HG03045 (cell line): ENCODE data around the gene PARP6.

Experiments
- ATAC-seq: cut with Tn5 transposase; IDR thresholded peaks from one replicate; pipeline ENCODE4 v1.9.1; 2021; ENCODE audit warnings: mild to moderate bottlenecking, moderate library complexity; ENCODE audit not compliant: unreplicated experiment

PARP6 gene

GRCh38 chr15:72231833-72232478 is 40.4 kb downstream of the PARP6 start:
- ATAC-seq, result no peak

- ATAC-seq, result peak; percentile 48
These were observed 41.1 kb downstream of the PARP6 start, which contains the start of gene PKM for GRCh38 chr15:72231066-72231832. PKM (minus strand) TSS chr15:72231190; CDS start chr15:72219097, 12,093 bp downstream.

- ATAC-seq, result no peak
These were observed 41.9 kb downstream of the PARP6 start for GRCh38 chr15:72230197-72231065.

GRCh38 chr15:72229947-72230196 is 42.5 kb downstream of the PARP6 start:
- ATAC-seq, result no peak

GRCh38 chr15:72229076-72229946 is 43.0 kb downstream of the PARP6 start:
- no peak for ATAC-seq

- no peak for ATAC-seq
These were observed 44.6 kb downstream of the PARP6 start for GRCh38 chr15:72227720-72228119.

GRCh38 chr15:72227192-72227586 is 45.2 kb downstream of the PARP6 start:
- ATAC-seq, result no peak

- ATAC-seq, result no peak
These were observed 49.1 kb downstream of the PARP6 start for GRCh38 chr15:72223278-72223677.

- ATAC-seq, result no peak
These were observed 50.0 kb downstream of the PARP6 start for GRCh38 chr15:72222393-72222792.

- no peak for ATAC-seq
These were observed 51.7 kb downstream of the PARP6 start for GRCh38 chr15:72220687-72221086.

GRCh38 chr15:72217216-72217615 is 55.1 kb downstream of the PARP6 start:
- ATAC-seq, result no peak

- no peak for ATAC-seq
These were observed 56.3 kb downstream of the PARP6 start for GRCh38 chr15:72216079-72216478.

- no peak for ATAC-seq
These were observed 64.7 kb downstream of the PARP6 start for GRCh38 chr15:72207558-72208085.

GRCh38 chr15:72206677-72207000 is 65.7 kb downstream of the PARP6 start:
- no peak for ATAC-seq

- ATAC-seq, result no peak
These were observed 66.3 kb downstream of the PARP6 start for GRCh38 chr15:72205896-72206676.

- no peak for ATAC-seq
These were observed 67.1 kb downstream of the PARP6 start for GRCh38 chr15:72205273-72205672.

GRCh38 chr15:72203507-72203837 is 68.9 kb downstream of the PARP6 start:
- no peak for ATAC-seq

GRCh38 chr15:72202801-72203506 is 69.4 kb downstream of the PARP6 start:
- no peak for ATAC-seq

GRCh38 chr15:72202302-72202701 is 70.1 kb downstream of the PARP6 start:
- ATAC-seq, result no peak
